ENCODE results near the gene ATP8A2. TPM values are rescaled to one million over a fixed set of nuclear protein-coding genes. Genes with fewer than 3 reads are reported as not detected.

ATP8A2 gene
- total and polyA plus RNA-seq, 3 donors from 2014 or later = 14.2 to 38.3 (median 16.5) TPM

DNA sequence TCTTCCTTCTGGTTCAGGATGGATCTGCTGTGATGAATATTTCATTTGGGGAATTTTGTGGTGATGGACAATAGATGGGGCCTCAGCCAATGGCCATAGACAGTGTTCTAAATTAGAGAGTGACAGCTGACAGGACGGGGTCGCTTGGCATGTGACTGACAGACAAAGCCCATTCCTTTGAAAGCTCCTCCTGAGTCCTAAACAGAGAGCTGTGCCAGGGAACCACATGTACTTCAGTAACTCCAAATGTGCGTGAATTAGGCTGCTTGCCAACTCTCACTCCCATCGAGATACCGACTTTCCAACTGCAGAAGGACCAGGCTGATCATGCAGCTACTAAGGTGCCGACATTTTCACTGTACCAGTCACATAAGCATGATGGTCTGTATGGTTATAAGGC lies 492.3 kb downstream of the ATP8A2 start:
- intact Hi-C loops (cut with DNase I; ENCODE audit: low total_unique reads) = no loop called here
- 53 to 56% methylated on average over 6 of the region's 6 CpGs for WGBS, 2 donors
- Histone ChIP-seq H3K36me3 (ENCODE audit: low read depth, missing control alignments) (no peaks in the 10 kb centered on the region), H3K4me1 (no peaks in the 10 kb centered on the region), H3K27ac (no peak overlapping the region), H3K9me3 (no peaks in the 10 kb centered on the region), H3K4me3 (no peak overlapping the region), H3K27me3 (no peaks in the 10 kb centered on the region)
- no peak for DNase-seq
- no peak for TF ChIP-seq POLR2A (IDR thresholded peaks at IDR 0.05)
- TF ChIP-seq, protein P1, sequence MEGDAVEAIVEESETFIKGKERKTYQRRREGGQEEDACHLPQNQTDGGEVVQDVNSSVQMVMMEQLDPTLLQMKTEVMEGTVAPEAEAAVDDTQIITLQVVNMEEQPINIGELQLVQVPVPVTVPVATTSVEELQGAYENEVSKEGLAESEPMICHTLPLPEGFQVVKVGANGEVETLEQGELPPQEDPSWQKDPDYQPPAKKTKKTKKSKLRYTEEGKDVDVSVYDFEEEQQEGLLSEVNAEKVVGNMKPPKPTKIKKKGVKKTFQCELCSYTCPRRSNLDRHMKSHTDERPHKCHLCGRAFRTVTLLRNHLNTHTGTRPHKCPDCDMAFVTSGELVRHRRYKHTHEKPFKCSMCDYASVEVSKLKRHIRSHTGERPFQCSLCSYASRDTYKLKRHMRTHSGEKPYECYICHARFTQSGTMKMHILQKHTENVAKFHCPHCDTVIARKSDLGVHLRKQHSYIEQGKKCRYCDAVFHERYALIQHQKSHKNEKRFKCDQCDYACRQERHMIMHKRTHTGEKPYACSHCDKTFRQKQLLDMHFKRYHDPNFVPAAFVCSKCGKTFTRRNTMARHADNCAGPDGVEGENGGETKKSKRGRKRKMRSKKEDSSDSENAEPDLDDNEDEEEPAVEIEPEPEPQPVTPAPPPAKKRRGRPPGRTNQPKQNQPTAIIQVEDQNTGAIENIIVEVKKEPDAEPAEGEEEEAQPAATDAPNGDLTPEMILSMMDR (IDR thresholded peaks at IDR 0.05) = no peak

DNA sequence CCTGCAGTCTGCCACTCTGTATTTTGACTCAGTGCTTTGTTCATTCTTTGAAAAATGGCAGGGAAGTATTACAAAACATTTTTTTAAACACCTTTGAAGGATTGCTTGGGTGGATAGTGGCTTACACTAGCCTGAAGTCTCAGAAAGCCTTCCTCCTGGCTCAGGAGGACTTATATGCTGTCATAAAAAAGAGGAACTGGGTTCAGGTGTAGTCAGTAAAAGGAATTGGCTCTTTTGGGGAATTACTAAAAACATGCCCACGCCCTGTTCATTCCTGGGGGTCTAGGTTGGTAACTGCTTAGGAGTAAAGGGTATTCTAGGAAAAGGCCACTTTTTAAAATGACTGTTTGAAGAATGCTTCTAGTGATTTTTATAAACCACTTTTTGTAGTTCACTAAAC lies 493.2 kb downstream of the ATP8A2 start:
- no peak for TF ChIP-seq POLR2A (IDR thresholded peaks at IDR 0.05)
- TF ChIP-seq, protein P1 (IDR thresholded peaks at IDR 0.05) = no peak
- no peak for DNase-seq
- Histone ChIP-seq H3K9me3 (no peaks in the 10 kb centered on the region), H3K27ac (no peak overlapping the region), H3K27me3 (no peaks in the 10 kb centered on the region), H3K4me3 (no peak overlapping the region), H3K4me1 (no peaks in the 10 kb centered on the region), H3K36me3 (ENCODE audit: low read depth, missing control alignments) (no peaks in the 10 kb centered on the region)
- 94 to 96% methylated on average over 1 of the region's 1 CpG for WGBS, 2 donors
- intact Hi-C loops (cut with DNase I; ENCODE audit: low total_unique reads) = no loop called here

DNA sequence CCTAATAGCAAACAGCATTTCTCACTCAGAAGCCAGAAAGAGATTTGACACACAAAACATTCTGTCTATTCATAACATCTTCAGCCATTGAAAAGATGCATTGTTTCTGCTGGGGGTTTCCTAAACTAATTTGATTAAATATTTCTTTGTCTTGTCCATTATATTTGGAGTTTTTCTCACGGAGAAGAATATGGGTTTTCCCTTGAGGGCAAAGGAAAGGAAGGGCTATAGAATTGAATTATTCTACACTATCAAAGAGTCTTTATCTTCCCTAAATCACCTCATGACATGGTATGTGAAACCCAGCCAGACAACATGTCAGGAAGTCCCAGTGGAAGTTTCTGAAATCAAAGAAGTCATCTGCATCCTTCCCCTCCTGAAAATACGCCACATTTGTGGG lies 493.6 kb downstream of the ATP8A2 start:
- Histone ChIP-seq H3K4me3 (no peak overlapping the region), H3K4me1 (no peaks in the 10 kb centered on the region), H3K27me3 (no peaks in the 10 kb centered on the region), H3K36me3 (ENCODE audit: low read depth, missing control alignments) (no peaks in the 10 kb centered on the region), H3K9me3 (no peaks in the 10 kb centered on the region), H3K27ac (no peak overlapping the region)
- TF ChIP-seq POLR2A (IDR thresholded peaks at IDR 0.05) = no peak
- TF ChIP-seq, protein P1 (IDR thresholded peaks at IDR 0.05) = no peak
- no peak for DNase-seq
- intact Hi-C loops (cut with DNase I; ENCODE audit: low total_unique reads) = no loop called here
- WGBS, 2 donors = 69 to 77% methylated on average over 2 of the region's 2 CpGs

DNA sequence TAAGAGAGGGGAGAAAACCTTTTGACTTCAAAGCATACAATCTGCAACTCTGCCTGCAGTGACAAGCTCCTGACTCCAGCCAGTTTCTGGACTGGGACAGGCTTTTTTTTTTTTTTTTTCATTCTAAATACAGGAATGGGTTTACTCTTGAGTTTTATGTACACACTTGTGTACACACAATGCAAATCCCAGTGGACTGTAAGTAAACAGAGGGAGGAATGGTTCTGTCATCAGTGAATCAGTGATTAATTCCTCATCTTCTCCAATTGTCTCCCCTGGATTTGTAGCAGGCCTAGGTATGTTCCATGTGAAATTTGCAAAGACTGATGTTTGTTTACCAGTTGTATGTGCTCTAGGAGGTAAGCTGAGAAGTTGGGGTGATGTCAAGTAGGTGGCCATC lies 495.3 kb downstream of the ATP8A2 start:
- Histone ChIP-seq H3K9me3 (no peaks in the 10 kb centered on the region), H3K4me3 (no peak overlapping the region), H3K27me3 (no peaks in the 10 kb centered on the region), H3K36me3 (ENCODE audit: low read depth, missing control alignments) (no peaks in the 10 kb centered on the region), H3K4me1 (no peaks in the 10 kb centered on the region), H3K27ac (no peak overlapping the region)
- DNase-seq = no peak
- intact Hi-C loops (cut with DNase I; ENCODE audit: low total_unique reads) = no loop called here
- TF ChIP-seq, protein P1 (IDR thresholded peaks at IDR 0.05) = no peak
- no peak for TF ChIP-seq POLR2A (IDR thresholded peaks at IDR 0.05)

DNA sequence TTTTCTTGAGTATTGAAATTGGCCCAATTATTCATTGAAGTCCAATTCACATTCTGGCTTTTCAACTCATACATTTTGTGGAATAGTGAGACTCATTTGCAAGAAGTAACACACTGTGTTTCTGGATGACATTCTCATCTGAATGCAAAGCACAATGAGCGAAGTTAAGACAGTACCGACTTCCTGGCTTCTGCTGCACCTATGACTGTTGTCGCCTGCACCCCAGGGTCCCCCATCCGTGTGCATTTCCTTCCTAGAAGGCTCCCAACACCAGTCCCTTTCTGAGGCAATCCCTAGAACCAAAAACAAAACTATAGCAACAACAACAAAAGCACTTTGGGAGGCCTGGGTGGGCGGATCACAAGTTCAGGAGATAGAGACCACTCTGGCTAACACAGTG lies 496.7 kb downstream of the ATP8A2 start:
- no peaks in the 10 kb centered on the region for H3K36me3 ChIP-seq (ENCODE audit: low read depth, missing control alignments)
- H3K27me3 ChIP-seq = no peaks in the 10 kb centered on the region
- TF ChIP-seq, protein P1 (IDR thresholded peaks at IDR 0.05) = no peak
- H3K9me3 ChIP-seq = no peaks in the 10 kb centered on the region
- H3K4me1 ChIP-seq = no peaks in the 10 kb centered on the region
- no peak overlapping the region for H3K27ac ChIP-seq
- intact Hi-C loops (cut with DNase I; ENCODE audit: low total_unique reads) = no loop called here
- WGBS, 2 donors = 90 to 95% methylated on average over 5 of the region's 5 CpGs
- DNase-seq = no peak
- no peak overlapping the region for H3K4me3 ChIP-seq

Measured in testis (tissue), 3 donors.